Stimulated activated CD4-positive, alpha-beta T cell treated with anti-CD3 and anti-CD28 coated beads, Interleukin-4, amount 100 ng/mL, for 1 hour (primary cell): ENCODE data around the gene RTF1.
"Not testable (repeated sequence)": the region's sequence is repeated elsewhere in the genome, so short reads cannot be mapped to it uniquely, and the experiment has no call there.

Source experiments
- DNase-seq: peaks from one replicate; pipeline ENCODE4 v3.0.0-alpha.2; 2020

Gene RTF1

DNA sequence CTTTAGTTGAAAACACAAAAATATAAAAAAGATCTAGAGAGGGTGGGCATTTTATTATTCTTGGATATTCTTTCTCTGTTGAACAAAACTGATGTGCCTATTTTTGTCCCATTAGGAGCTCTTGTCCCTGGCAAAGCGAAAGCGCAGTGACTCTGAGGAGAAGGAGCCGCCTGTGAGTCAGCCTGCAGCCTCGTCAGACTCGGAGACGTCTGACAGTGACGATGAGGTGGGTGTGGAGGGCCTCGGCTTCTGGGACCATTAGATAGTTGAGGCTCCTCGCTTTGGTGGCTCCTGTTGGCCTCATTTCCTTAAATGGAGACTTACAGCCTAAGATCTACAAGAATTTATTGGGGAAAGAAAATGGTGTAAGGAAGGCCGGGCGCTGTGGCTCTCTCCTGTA, 21.3 kb downstream of the RTF1 start:
- no peak for DNase-seq

GRCh38 chr15:41438745-41439144, 21.9 kb downstream of the RTF1 start:
- DNase-seq = not testable (repeated sequence)

DNA sequence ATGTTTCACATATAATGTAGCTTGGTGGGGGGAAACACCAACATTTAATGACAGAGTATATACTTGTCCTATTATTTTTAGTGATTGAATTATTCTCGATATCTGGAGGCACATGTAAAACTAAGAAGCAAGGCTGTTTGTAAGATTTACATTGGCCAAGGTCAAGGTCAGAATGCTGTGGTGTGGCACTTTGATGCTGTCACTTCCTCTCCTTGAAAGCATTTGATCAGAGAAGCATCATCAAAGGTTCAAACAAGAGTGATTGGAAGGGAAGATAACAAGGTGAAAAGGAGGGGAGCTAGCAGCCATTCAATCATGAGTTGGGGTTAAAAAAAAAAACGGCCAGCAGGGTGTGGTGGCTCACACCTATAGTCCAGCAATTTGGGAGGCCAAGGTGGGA, 26.4 kb downstream of the RTF1 start:
- no peak for DNase-seq

- DNase-seq = no peak
These were observed 28.5 kb downstream of the RTF1 start for GRCh38 chr15:41445399-41445798.

GRCh38 chr15:41462084-41462795, 45.3 kb downstream of the RTF1 start:
- no peak for DNase-seq

DNA sequence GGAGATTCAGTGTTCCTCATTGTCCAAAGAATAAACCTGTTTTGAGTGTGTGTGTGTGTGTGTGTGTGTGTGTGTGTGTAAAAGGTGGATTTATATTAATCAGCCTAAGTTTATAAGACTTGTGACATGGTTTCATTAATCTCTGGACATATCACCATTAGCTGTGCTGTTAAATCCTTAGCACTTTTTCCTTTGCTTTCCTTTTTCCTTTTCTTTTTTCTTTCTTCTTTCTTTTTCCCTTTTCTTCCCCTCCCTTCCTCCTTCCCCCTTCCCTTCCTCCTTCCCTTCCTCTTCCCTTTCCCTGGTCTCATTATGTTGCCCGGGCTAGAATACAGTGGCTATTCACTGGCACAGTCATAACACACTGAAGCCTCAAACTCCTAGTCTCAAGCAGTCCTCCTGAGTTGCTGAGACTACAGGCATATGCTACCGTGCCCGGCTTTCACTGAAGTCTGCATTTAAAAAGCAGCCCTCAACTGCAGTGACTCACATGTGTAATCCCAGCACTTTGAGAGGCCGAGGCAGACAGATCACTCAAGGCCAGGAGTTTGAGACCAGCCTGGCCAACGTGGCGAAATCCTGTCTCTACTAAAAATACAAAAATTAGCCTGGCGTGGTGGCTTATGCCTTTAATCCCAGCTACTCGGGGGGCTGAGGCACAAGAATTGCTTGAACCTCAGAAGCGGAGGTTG, 48.1 kb downstream of the RTF1 start:
- no peak for DNase-seq

GRCh38 chr15:41465822-41466421, 49.0 kb downstream of the RTF1 start:
- DNase-seq = no peak

GRCh38 chr15:41466711-41467110, 49.8 kb downstream of the RTF1 start:
- no peak for DNase-seq

GRCh38 chr15:41469644-41470043, 52.7 kb downstream of the RTF1 start:
- DNase-seq = not testable (repeated sequence)

- no peak for DNase-seq
These were observed 56.5 kb downstream of the RTF1 start for GRCh38 chr15:41473418-41473817.

DNA sequence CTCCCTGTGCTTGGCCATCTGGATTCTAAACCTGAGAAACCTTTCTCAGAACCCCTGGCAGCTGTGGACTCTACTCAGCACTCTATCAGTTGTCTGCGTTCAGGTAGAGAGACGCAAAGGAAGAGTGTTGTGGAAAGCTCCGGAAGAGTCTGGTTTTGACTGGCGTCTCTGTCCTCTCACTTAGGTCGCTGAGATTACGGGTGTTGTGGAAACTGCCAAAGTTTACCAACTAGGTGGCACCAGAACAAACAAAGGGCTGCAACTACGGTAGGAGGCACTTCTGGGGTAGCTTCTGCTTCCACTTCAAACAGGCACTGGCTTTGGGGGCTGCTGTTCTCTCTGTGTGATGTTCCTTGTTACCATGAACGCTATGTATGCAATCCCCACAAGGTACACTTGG, 57.5 kb downstream of the RTF1 start:
- DNase-seq = no peak

DNA sequence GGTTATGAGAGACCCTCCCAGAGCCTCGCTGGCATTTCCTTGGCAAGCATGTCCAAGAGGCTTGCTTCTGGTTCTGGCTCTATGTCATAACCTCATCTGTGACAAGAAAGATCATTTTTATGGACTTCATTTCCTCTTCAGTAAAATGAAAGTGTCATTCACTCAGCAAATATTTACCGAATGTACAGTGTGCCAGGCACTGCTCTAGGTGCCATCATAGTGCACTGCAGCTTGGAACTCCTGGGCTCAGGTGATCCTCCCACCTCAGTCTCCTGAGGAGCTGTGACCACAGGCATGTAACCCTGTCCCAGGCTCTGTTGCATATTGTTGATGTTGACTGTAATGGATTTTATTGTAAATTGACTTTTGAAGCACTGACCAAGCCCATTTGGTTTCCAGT, 58.0 kb downstream of the RTF1 start:
- no peak for DNase-seq

- DNase-seq = no peak
These were observed 59.6 kb downstream of the RTF1 start for GRCh38 chr15:41476416-41477048.

GRCh38 chr15:41480396-41481140, 63.7 kb downstream of the RTF1 start:
- DNase-seq = no peak

DNA sequence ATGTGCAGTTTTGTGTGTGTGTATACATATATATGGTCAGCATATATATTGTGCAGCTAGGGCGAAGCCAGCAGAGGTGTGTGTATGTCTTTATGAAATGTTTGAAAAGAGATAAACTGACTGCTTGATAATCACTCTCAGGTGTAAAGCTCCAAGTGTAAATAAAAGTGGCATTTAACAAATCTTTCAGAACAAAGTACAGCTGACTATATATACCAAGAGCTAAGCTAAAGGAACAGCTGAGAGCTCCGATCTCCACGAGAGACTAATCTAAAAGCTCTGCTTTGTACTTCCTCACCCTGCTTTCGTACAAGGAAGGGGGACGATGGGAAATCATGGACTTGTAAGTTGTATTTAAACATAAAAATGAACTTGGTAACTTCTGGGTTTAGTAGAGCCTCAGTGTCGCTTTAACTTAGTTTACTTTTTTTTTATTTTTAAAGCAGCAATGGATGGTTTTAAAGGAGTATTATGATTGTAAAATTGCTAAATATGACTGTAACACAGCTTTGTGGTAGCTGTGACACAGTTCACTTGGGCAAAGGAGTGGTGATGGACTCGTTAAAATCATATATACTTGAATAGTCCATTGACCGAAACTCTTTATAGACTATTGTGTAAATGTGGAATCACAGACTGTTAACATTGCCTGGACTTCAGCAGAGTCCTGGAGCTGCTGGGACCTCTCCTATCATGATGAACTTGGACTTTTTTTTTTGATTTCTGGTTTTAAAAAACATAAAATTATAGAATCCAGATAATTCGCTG, 65.4 kb downstream of the RTF1 start:
- DNase-seq = no peak

- DNase-seq = peak; percentile 21
These were observed 66.2 kb downstream of the RTF1 start for GRCh38 chr15:41483115-41483514.

DNA sequence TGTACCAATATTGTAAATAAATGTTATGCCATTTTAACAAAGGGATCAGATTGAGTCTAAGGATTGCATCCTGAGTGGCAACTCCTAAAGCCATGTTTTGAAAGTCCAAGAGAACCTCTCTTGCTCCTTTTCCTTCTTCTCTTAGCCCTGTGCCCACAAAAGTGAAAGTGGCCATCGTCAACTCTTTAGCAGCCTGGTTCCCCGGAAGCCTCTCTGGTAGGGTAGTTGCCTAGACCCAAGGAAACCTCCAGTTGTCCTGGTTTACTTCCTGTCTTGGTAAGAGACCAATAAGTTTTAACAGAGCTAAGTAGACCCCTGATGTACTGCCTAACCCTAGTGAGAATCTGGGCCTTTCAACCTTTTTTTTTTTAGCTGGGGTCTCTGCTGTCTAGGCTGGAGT, 66.6 kb downstream of the RTF1 start:
- no peak for DNase-seq

GRCh38 chr15:41484937-41485625, 68.2 kb downstream of the RTF1 start:
- DNase-seq = no peak

GRCh38 chr15:41486286-41486685, 69.4 kb downstream of the RTF1 start:
- no peak for DNase-seq

DNA sequence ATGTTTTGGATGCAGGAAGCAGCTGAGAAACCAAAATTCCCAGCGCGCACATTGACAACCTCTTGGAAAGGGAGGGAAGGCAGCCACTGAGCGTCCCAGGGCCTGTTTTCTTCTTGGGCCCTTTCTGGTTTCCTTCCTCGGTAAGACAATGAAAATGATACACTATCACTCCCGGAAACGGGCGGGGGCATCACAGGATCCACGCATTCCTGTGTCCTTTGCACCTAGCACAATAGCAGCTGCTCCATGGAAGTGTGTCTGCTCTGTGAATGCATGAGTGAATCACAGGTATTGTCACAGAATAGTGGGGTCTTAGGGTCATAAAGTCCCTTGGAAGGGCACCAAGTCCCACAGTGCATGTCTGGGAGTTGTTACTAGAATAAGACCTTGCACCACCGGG, 70.5 kb downstream of the RTF1 start:
- no peak for DNase-seq

DNA sequence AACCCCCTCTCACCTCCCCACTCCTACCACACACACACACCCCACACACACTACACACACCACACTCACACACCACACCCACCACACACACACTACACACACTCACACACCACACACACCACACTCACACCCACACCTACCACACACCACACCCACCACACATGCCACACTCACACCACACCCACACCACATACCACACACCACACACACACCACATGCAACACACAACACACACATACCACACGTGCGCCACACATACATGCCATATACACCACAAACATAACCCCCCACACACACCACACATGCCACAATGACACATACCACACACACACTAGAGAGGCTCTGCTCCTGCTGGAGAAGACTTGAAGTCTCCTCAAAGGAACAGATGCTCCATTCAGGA, 70.9 kb downstream of the RTF1 start:
- DNase-seq = no peak

DNA sequence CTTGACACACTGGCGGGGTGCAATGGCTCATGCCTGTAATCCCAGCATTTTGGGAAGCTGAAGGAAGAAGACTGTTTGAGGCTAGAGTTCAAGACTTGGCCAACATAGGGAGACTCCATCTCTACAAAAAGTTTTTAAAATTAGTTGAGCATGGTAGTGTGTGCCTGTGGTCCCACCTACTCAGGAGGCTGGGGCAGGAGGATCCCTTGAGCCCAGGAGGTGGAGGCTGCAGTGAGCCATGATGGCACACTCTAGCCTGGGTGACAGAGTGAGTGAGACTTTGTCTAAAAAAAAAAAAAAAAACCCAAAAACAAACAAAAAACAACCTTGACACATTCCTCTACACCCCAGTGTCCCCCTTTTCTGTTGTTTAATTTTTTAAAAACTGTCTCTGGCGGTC, 72.7 kb downstream of the RTF1 start:
- no peak for DNase-seq
